Measurements from ENCODE around the gene HARBI1. TPM values are rescaled to one million over a fixed set of nuclear protein-coding genes. Genes with fewer than 3 reads are reported as not detected.

HARBI1 gene
- polyA plus RNA-seq, 1 donor from 2014 or later: 9.5 TPM

- no peaks in the 10 kb centered on the region for H4K20me1 ChIP-seq (ENCODE audit: insufficient read depth)
- H3K9ac ChIP-seq (ENCODE audit: low read length): no peak overlapping the region
- no peak overlapping the region for H3K27ac ChIP-seq (ENCODE audit: low read length)
- H3K27me3 ChIP-seq (ENCODE audit: insufficient read depth, low read depth, low read length): no peaks in the 10 kb centered on the region
- TF ChIP-seq MXI1 (conservative IDR thresholded peaks at IDR 0.05; ENCODE audit: poor library complexity, severe bottlenecking) (no peak), SMC3 (conservative IDR thresholded peaks at IDR 0.05; ENCODE audit: poor library complexity) (no peak), EZH2 (IDR thresholded peaks at IDR 0.05; ENCODE audit: borderline replicate concordance, insufficient read depth, low read length, poor library complexity, severe bottlenecking) (no peak), REST (IDR thresholded peaks at IDR 0.05; ENCODE audit: borderline replicate concordance) (no peak), TAF1 (IDR thresholded peaks at IDR 0.05; ENCODE audit: low read depth) (no peak)
- no peaks in the 10 kb centered on the region for H3F3A ChIP-seq (ENCODE audit: insufficient read depth, low read length, poor library complexity, severe bottlenecking)
- H3K9me3 ChIP-seq (ENCODE audit: low read length): no peaks in the 10 kb centered on the region
- no peaks in the 10 kb centered on the region for H3K79me2 ChIP-seq (replicated peaks; ENCODE audit: insufficient read depth, low read length)
- no peaks in the 10 kb centered on the region for H3K9me2 ChIP-seq (ENCODE audit: insufficient read depth, low read length)
- no peaks in the 10 kb centered on the region for H3K36me3 ChIP-seq (ENCODE audit: insufficient read depth, low read length)
- no peak overlapping the region for H3K4me3 ChIP-seq (ENCODE audit: low read length)
- no peak overlapping the region for H2AFZ ChIP-seq (ENCODE audit: low read depth, low read length)
- H3K4me2 ChIP-seq (ENCODE audit: low read length): no peak overlapping the region
Measured at GRCh38 chr11:46642627-46643335, 25.8 kb upstream of the HARBI1 start.

- Histone ChIP-seq H3F3A (ENCODE audit: insufficient read depth, low read length, poor library complexity, severe bottlenecking) (no peaks in the 10 kb centered on the region), H3K9ac (ENCODE audit: low read length) (no peak overlapping the region), H3K9me2 (ENCODE audit: insufficient read depth, low read length) (no peaks in the 10 kb centered on the region), H3K27me3 (ENCODE audit: insufficient read depth, low read depth, low read length) (no peaks in the 10 kb centered on the region), H3K27ac (ENCODE audit: low read length) (no peak overlapping the region), H3K36me3 (ENCODE audit: insufficient read depth, low read length) (no peaks in the 10 kb centered on the region), H3K4me2 (ENCODE audit: low read length) (no peak overlapping the region), H3K9me3 (ENCODE audit: low read length) (no peaks in the 10 kb centered on the region), H3K4me3 (ENCODE audit: low read length) (no peak overlapping the region), H2AFZ (ENCODE audit: low read depth, low read length) (no peak overlapping the region), H3K79me2 (replicated peaks; ENCODE audit: insufficient read depth, low read length) (no peaks in the 10 kb centered on the region), H4K20me1 (ENCODE audit: insufficient read depth) (no peaks in the 10 kb centered on the region)
- TF ChIP-seq REST (IDR thresholded peaks at IDR 0.05; ENCODE audit: borderline replicate concordance) (no peak), TAF1 (IDR thresholded peaks at IDR 0.05; ENCODE audit: low read depth) (no peak), EP300 (conservative IDR thresholded peaks at IDR 0.05; ENCODE audit: poor library complexity, severe bottlenecking) (no peak), EZH2 (IDR thresholded peaks at IDR 0.05; ENCODE audit: borderline replicate concordance, insufficient read depth, low read length, poor library complexity, severe bottlenecking) (no peak), RAD21 (conservative IDR thresholded peaks at IDR 0.05) (no peak), SMC3 (conservative IDR thresholded peaks at IDR 0.05; ENCODE audit: poor library complexity) (no peak), POLR2AphosphoS5 (IDR thresholded peaks at IDR 0.05) (no peak), MXI1 (conservative IDR thresholded peaks at IDR 0.05; ENCODE audit: poor library complexity, severe bottlenecking) (no peak), CTCF (IDR thresholded peaks at IDR 0.05; ENCODE audit: poor library complexity, severe bottlenecking) (no peak)
Measured at GRCh38 chr11:46641639-46642038, 24.6 kb upstream of the HARBI1 start.
